Suprapubic skin (tissue), 4 donors: ENCODE data around the gene SPSB3. TPM values are rescaled to one million over a fixed set of nuclear protein-coding genes. Genes with fewer than 3 reads are reported as not detected.
"Not testable (repeated sequence)": the region's sequence is repeated elsewhere in the genome, so short reads cannot be mapped to it uniquely, and the experiment has no call there.

Experiments used
- DNase-seq, 2 donors: peaks; one replicate each; pipeline ENCODE4 v3.0.0-alpha.2; 2019; ENCODE audit warnings: low spot score in 2 of 2
- H3K27ac ChIP-seq: fragments of 200-600 bp; sonication (generic); one replicate; pipeline ENCODE4 v1.5.1; 2019
- H3K27me3 ChIP-seq: fragments of 200-600 bp; sonication (generic); one replicate; pipeline ENCODE4 v1.5.1; 2019
- H3K36me3 ChIP-seq: fragments of 200-600 bp; sonication (generic); one replicate; pipeline ENCODE4 v1.5.1; 2019
- H3K4me1 ChIP-seq: fragments of 200-600 bp; sonication (generic); one replicate; pipeline ENCODE4 v1.5.1; 2019
- H3K4me3 ChIP-seq: fragments of 200-600 bp; sonication (generic); one replicate; pipeline ENCODE4 v1.5.1; 2019; ENCODE audit warnings: mild to moderate bottlenecking
- H3K9me3 ChIP-seq: fragments of 200-600 bp; sonication (generic); one replicate; pipeline ENCODE4 v1.5.1; 2019
- EP300 ChIP-seq: sonication (generic); formaldehyde crosslinking; IDR thresholded peaks from one replicate; pipeline ENCODE4 v1.6.1; 2017; ENCODE audit warnings: antibody characterized with exemption
- POLR2A ChIP-seq, 2 donors: fragments of 450-650 bp; IDR thresholded peaks; one replicate each; pipeline ENCODE4 v1.6.1; 2017; ENCODE audit warnings: antibody characterized with exemption in 2 of 2, mild to moderate bottlenecking in 2 of 2, moderate library complexity in 2 of 2
- POLR2AphosphoS5 ChIP-seq, 3 donors: sonication (generic); formaldehyde crosslinking; IDR thresholded peaks; one replicate each; pipeline ENCODE4 v1.6.1; 2017; ENCODE audit warnings: antibody characterized with exemption in 3 of 3
- WGBS: methylation state at CpG from one replicate; pipeline ENCODE4 v1.1.5; 2018; 5-methylcytosine and 5-hydroxymethylcytosine counted together
- total RNA-seq, 4 donors: library from RNA; depleted of rRNA; stranded (reverse); fragments of >200 nt; gene quantifications; one replicate each; pipeline ENCODE4 v1.1.0, GENCODE V29; 2016
- TF ChIP-seq, protein P1 (sequence below), 2 donors: fragments of 200-600 bp in 1 of 2; fragments of 450-650 bp in 1 of 2; sonication (generic) in 1 of 2; IDR thresholded peaks; one replicate each; pipeline ENCODE4 v1.5.1; 2016 to 2019; ENCODE audit warnings: antibody characterized with exemption in 2 of 2, mild to moderate bottlenecking in 1 of 2, moderate library complexity in 1 of 2

Gene SPSB3
- total RNA-seq, 4 donors from 2014 or later: 124 to 205 (median 156) TPM

- 88% methylated on average over 9 of the region's 10 CpGs for WGBS
- no peak overlapping the region for H3K27ac ChIP-seq
- DNase-seq: no peak
- TF ChIP-seq POLR2A (IDR thresholded peaks at IDR 0.05) (no peak), EP300 (no peak), POLR2AphosphoS5 (IDR thresholded peaks at IDR 0.05) (no peak)
- TF ChIP-seq, protein P1, sequence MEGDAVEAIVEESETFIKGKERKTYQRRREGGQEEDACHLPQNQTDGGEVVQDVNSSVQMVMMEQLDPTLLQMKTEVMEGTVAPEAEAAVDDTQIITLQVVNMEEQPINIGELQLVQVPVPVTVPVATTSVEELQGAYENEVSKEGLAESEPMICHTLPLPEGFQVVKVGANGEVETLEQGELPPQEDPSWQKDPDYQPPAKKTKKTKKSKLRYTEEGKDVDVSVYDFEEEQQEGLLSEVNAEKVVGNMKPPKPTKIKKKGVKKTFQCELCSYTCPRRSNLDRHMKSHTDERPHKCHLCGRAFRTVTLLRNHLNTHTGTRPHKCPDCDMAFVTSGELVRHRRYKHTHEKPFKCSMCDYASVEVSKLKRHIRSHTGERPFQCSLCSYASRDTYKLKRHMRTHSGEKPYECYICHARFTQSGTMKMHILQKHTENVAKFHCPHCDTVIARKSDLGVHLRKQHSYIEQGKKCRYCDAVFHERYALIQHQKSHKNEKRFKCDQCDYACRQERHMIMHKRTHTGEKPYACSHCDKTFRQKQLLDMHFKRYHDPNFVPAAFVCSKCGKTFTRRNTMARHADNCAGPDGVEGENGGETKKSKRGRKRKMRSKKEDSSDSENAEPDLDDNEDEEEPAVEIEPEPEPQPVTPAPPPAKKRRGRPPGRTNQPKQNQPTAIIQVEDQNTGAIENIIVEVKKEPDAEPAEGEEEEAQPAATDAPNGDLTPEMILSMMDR (IDR thresholded peaks at IDR 0.05): no peak
- H3K36me3 ChIP-seq: peaks cover 41% of the 10 kb centered on the region
- H3K9me3 ChIP-seq: no peaks in the 10 kb centered on the region
- peaks cover 2% of the 10 kb centered on the region for H3K4me1 ChIP-seq
- H3K4me3 ChIP-seq: no peak overlapping the region
- no peaks in the 10 kb centered on the region for H3K27me3 ChIP-seq
Observed at GRCh38 chr16:1807626-1808025, 25.3 kb upstream of the SPSB3 start.

GRCh38 chr16:1800701-1801100, 18.3 kb upstream of the SPSB3 start:
- Histone ChIP-seq H3K27me3 (no peaks in the 10 kb centered on the region), H3K4me1 (no peaks in the 10 kb centered on the region), H3K36me3 (peaks cover 4% of the 10 kb centered on the region), H3K9me3 (peaks cover 3% of the 10 kb centered on the region), H3K4me3 (no peak overlapping the region), H3K27ac (no peak overlapping the region)
- TF ChIP-seq POLR2A (IDR thresholded peaks at IDR 0.05) (no peak), POLR2AphosphoS5 (IDR thresholded peaks at IDR 0.05) (no peak), EP300 (no peak)
- TF ChIP-seq, protein P1 (IDR thresholded peaks at IDR 0.05): no peak
- 78% methylated on average over 10 of the region's 10 CpGs for WGBS
- DNase-seq: no peak

- 63% methylated on average over 4 of the region's 5 CpGs for WGBS
- H3K4me3 ChIP-seq, H3K4me1 ChIP-seq, H3K27me3 ChIP-seq, H3K36me3 ChIP-seq, DNase-seq, H3K27ac ChIP-seq, H3K9me3 ChIP-seq: not testable (repeated sequence)
Observed at GRCh38 chr16:1799263-1799662, 16.9 kb upstream of the SPSB3 start.

GRCh38 chr16:1794908-1795666, 12.7 kb upstream of the SPSB3 start:
- WGBS: 77% methylated on average over 30 of the region's 32 CpGs
- H3K9me3 ChIP-seq: peaks cover 3% of the 10 kb centered on the region
- DNase-seq: peak in 1 of 2 donors; percentile 58
- TF ChIP-seq, protein P1 (IDR thresholded peaks at IDR 0.05): no peak
- TF ChIP-seq POLR2AphosphoS5 (IDR thresholded peaks at IDR 0.05) (no peak), POLR2A (IDR thresholded peaks at IDR 0.05) (no peak), EP300 (no peak)
- H3K27ac ChIP-seq: no peak overlapping the region
- H3K36me3 ChIP-seq: peaks cover 25% of the 10 kb centered on the region
- H3K27me3 ChIP-seq: no peaks in the 10 kb centered on the region
- no peaks in the 10 kb centered on the region for H3K4me1 ChIP-seq
- H3K4me3 ChIP-seq: no peak overlapping the region

DNA sequence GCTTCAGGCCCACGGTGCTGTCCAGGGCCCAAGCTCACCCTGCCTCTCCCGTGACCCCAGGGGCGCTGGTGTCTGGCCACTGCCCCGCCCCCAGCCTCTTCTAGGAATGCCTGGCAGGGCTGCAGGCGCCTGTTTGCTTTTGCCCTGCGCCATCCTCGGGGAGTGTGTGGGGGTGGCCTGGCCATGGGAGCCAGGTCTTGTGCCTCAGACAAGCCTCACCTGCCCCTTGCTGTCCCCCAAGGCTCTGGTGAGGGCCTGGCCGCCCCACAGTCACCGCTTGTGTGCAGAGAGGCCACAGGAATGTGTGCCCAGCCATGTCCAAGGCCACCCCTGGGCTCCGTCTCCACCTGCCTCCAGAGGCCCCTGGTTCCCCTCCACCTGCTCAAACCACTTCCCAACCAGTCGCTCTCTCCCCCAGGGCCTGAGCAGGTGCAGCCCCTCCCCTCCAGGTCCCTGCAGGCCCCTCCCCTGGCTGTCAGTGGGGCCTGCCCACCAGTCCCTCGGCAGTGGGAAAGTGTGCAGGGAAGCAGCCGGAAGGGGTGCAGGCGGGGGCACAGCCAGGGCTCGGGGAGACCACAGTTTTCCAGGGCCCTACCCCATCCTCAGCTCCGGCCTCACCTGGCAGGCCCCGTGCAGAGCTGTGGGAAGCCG, 12.0 kb upstream of the SPSB3 start:
- DNase-seq: peak in 1 of 2 donors; percentile 51
- peaks cover 28% of the 10 kb centered on the region for H3K36me3 ChIP-seq
- H3K27ac ChIP-seq: no peak overlapping the region
- H3K27me3 ChIP-seq: no peaks in the 10 kb centered on the region
- H3K4me1 ChIP-seq: peaks cover 4% of the 10 kb centered on the region
- 66% methylated on average over 5 of the region's 18 CpGs for WGBS
- TF ChIP-seq, protein P1 (IDR thresholded peaks at IDR 0.05): no peak
- no peak for TF ChIP-seq EP300
- no peak for TF ChIP-seq POLR2AphosphoS5 (IDR thresholded peaks at IDR 0.05)
- no peak for TF ChIP-seq POLR2A (IDR thresholded peaks at IDR 0.05)
- H3K4me3 ChIP-seq: no peak overlapping the region
- peaks cover 3% of the 10 kb centered on the region for H3K9me3 ChIP-seq
